Left ventricle myocardium inferior (tissue), 1 donor: ENCODE results near the gene HSFX3. TPM values are rescaled to one million over a fixed set of nuclear protein-coding genes. Genes with fewer than 3 reads are reported as not detected.
"Not testable (repeated sequence)": the region's sequence is repeated elsewhere in the genome, so short reads cannot be mapped to it uniquely, and the experiment has no call there.

Source experiments
- DNase-seq: peaks from one replicate; pipeline ENCODE4 v3.0.0-alpha.2; 2020
- H3K27ac ChIP-seq: fragments of 200-600 bp; replicated peaks from 2 replicates; pipeline ENCODE4 v1.8.0; 2021
- H3K27me3 ChIP-seq: fragments of 200-600 bp; 2 replicates; pipeline ENCODE4 v1.8.0; 2021; ENCODE audit warnings: low read depth
- H3K36me3 ChIP-seq: fragments of 200-600 bp; 2 replicates; pipeline ENCODE4 v1.8.0; 2021
- H3K4me1 ChIP-seq: fragments of 200-600 bp; 2 replicates; pipeline ENCODE4 v1.8.0; 2021
- H3K4me3 ChIP-seq: fragments of 200-600 bp; 2 replicates; pipeline ENCODE4 v1.8.0; 2021; ENCODE audit warnings: mild to moderate bottlenecking, moderate library complexity
- H3K9me3 ChIP-seq: fragments of 200-600 bp; replicated peaks from 2 replicates; pipeline ENCODE4 v1.8.0; 2021
- intact Hi-C: fragments of 100-400 bp; cut with micrococcal nuclease; formaldehyde crosslinking; loops from one replicate; pipeline ENCODE4 v1.11.0; 2022
- long read RNA-seq: library from polyadenylated mRNA; unstranded; transcript quantifications from one replicate; pipeline ENCODE4 v2.0.0, GENCODE V29; 2021
- total RNA-seq: library from RNA; stranded (reverse); fragmentation: NEBNext Ultra II Directional; extraction: Animal tissue kit (Norgen Biotek cat#: 25700); gene quantifications from one replicate; pipeline ENCODE4 v1.2.1, GENCODE V29; 2021
- TF ChIP-seq, protein P1 (sequence below): fragments of 200-600 bp; IDR thresholded peaks from 2 replicates; pipeline ENCODE4 v1.8.0; 2021; ENCODE audit warnings: antibody characterized with exemption, mild to moderate bottlenecking, borderline replicate concordance
- donor health status: DM: no; HTN: yes; CAD: no; lungs with severe emphysema.

The HSFX3 gene
- 0.25 TPM for total RNA-seq
- long read RNA-seq, result 0 reads

- intact Hi-C loops, DNase-seq, H3K4me1 ChIP-seq, H3K27ac ChIP-seq, H3K4me3 ChIP-seq, H3K36me3 ChIP-seq, H3K9me3 ChIP-seq, H3K27me3 ChIP-seq: not testable (repeated sequence)
Observed at GRCh38 chrX:149549701-149550100, at the start of gene HSFX3. Gene HSFX3, minus strand, starts transcription at chrX:149549924. Its CDS starts 72 bp downstream, at chrX:149549852.

DNA sequence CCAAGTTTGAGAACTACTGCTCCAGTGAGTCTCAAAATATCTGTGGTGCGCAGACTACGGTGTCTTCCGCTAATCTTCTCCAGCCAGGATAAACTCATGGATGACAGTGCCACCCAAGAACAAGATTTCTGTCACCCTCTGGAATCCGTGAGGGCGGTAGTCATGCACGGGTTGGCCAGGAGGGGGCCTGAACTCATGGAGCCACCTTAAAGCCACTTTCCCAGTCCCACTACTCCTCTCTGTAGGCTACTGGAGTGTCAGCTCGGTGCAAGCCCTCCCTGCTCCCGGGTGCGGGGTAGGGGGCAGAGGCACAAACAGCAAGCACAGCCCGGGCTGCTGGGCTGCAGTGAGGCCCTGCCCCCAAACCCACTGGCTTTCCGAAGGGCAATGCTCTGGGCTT, 48.9 kb upstream of the HSFX3 start:
- H3K27ac ChIP-seq, H3K9me3 ChIP-seq, H3K4me1 ChIP-seq, DNase-seq, H3K27me3 ChIP-seq, H3K4me3 ChIP-seq, intact Hi-C loops, H3K36me3 ChIP-seq: not testable (repeated sequence)

- H3K27me3 ChIP-seq, H3K27ac ChIP-seq, H3K36me3 ChIP-seq, H3K4me1 ChIP-seq, intact Hi-C loops, H3K9me3 ChIP-seq, H3K4me3 ChIP-seq, DNase-seq: not testable (repeated sequence)
Observed at GRCh38 chrX:149595943-149596342, 46.2 kb upstream of the HSFX3 start.

- H3K4me1 ChIP-seq, DNase-seq, H3K9me3 ChIP-seq, H3K36me3 ChIP-seq, intact Hi-C loops, H3K4me3 ChIP-seq, H3K27ac ChIP-seq, H3K27me3 ChIP-seq: not testable (repeated sequence)
Observed at GRCh38 chrX:149595214-149595613, 45.5 kb upstream of the HSFX3 start, which contains the start of gene HSFX2. Gene HSFX2, minus strand, starts transcription at chrX:149595314. Its CDS starts 614 bp downstream, at chrX:149594700.

DNA sequence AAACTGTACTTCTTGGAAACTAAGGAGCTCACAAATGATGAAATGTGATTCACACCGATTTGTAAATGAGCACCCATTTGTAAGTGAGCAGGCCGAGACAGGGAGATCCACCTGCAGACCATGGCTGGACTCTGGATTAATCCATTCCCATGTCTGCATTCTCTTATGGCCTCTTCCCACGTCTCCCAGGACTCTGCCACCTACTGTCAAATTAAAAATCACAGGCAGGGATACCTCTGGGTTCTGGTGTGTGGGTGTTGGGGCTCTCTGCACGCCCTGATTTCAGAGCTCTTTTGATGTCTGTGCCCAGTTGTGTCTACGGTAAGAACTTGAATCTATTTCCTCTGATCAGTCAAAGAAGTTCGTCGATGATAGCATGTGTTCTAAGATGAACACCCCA, 41.3 kb upstream of the HSFX3 start:
- H3K27me3 ChIP-seq, intact Hi-C loops, H3K4me3 ChIP-seq, H3K4me1 ChIP-seq, H3K9me3 ChIP-seq, H3K27ac ChIP-seq, H3K36me3 ChIP-seq, DNase-seq: not testable (repeated sequence)

GRCh38 chrX:149587359-149587758, 37.6 kb upstream of the HSFX3 start, which contains the start of gene MAGEA9B:
Gene MAGEA9B, minus strand, starts transcription at chrX:149587459. Its CDS starts 4,280 bp downstream, at chrX:149583179.
- H3K4me1 ChIP-seq, DNase-seq, H3K27ac ChIP-seq, H3K9me3 ChIP-seq, H3K36me3 ChIP-seq, H3K27me3 ChIP-seq, intact Hi-C loops, H3K4me3 ChIP-seq: not testable (repeated sequence)

GRCh38 chrX:149585631-149586030, 35.9 kb upstream of the HSFX3 start:
- DNase-seq, H3K27ac ChIP-seq, H3K27me3 ChIP-seq, H3K9me3 ChIP-seq, H3K4me3 ChIP-seq, intact Hi-C loops, H3K4me1 ChIP-seq, H3K36me3 ChIP-seq: not testable (repeated sequence)

- H3K4me3 ChIP-seq, H3K9me3 ChIP-seq, intact Hi-C loops, H3K4me1 ChIP-seq, H3K27me3 ChIP-seq, DNase-seq, H3K27ac ChIP-seq, H3K36me3 ChIP-seq: not testable (repeated sequence)
Observed at GRCh38 chrX:149573456-149573855, 23.7 kb upstream of the HSFX3 start.

DNA sequence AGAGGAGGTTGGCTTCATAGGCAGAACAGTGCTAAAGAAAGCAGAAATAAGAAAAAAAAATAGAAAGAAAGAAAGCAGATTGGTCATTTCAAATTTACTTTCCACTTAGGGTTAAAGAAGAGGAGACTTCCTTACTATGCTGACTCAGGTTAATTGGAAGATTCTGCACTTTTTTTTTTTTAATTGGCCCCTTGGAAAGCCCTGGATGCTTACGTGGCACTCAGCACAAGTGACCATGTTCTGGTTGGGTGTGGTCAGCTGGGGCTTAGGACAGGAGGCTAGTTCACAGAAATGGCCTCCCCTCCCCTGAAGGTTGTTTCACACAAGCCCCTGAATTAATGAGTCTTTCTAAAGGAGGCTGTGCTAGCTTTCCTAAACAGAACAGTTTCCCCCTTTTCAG, 23.0 kb upstream of the HSFX3 start:
- DNase-seq, result no peak
- intact Hi-C loops, result no loop called here
- no peaks in the 10 kb centered on the region for H3K36me3 ChIP-seq

More for the DNA sequence above, 23.0 kb upstream of the HSFX3 start:
- TF ChIP-seq, protein P1, sequence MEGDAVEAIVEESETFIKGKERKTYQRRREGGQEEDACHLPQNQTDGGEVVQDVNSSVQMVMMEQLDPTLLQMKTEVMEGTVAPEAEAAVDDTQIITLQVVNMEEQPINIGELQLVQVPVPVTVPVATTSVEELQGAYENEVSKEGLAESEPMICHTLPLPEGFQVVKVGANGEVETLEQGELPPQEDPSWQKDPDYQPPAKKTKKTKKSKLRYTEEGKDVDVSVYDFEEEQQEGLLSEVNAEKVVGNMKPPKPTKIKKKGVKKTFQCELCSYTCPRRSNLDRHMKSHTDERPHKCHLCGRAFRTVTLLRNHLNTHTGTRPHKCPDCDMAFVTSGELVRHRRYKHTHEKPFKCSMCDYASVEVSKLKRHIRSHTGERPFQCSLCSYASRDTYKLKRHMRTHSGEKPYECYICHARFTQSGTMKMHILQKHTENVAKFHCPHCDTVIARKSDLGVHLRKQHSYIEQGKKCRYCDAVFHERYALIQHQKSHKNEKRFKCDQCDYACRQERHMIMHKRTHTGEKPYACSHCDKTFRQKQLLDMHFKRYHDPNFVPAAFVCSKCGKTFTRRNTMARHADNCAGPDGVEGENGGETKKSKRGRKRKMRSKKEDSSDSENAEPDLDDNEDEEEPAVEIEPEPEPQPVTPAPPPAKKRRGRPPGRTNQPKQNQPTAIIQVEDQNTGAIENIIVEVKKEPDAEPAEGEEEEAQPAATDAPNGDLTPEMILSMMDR, result no peak
- H3K4me3 ChIP-seq, result no peak overlapping the region
- no peaks in the 10 kb centered on the region for H3K9me3 ChIP-seq
- no peaks in the 10 kb centered on the region for H3K4me1 ChIP-seq
- H3K27ac ChIP-seq, result no peak overlapping the region
- no peaks in the 10 kb centered on the region for H3K27me3 ChIP-seq
